ENCODE data around the gene OR10T2.

The OR10T2 gene

GRCh38 chr1:158357441-158357840 lies 41.8 kb downstream of the OR10T2 start:
- POLR2A ChIA-PET, result no interaction called here
- H3K27ac ChIP-seq (ENCODE audit: extremely low read depth, low read depth, low read length), result no peak overlapping the region
- TF ChIP-seq REST (tag by site-specific recombination; IDR thresholded peaks at IDR 0.05) (no peak), ZNF843 (tag by site-specific recombination; IDR thresholded peaks at IDR 0.05) (no peak), ZNF350 (tag by site-specific recombination; IDR thresholded peaks at IDR 0.05) (no peak)
- CTCF ChIA-PET, result no interaction called here
- H3K9me3 ChIP-seq (ENCODE audit: control insufficient read depth, insufficient read depth, low read depth, low read length), result no peaks in the 10 kb centered on the region
- H3K4me1 ChIP-seq (ENCODE audit: control insufficient read depth, insufficient read depth, low read length), result no peaks in the 10 kb centered on the region
- no peak overlapping the region for H3K4me3 ChIP-seq (ENCODE audit: low read depth, low read length)
- H3K36me3 ChIP-seq (ENCODE audit: control insufficient read depth in 2 of 2, insufficient read depth in 1 of 2, low read length in 2 of 2), result no peaks in the 10 kb centered on the region

GRCh38 chr1:158356616-158357015 lies 42.6 kb downstream of the OR10T2 start:
- Histone ChIP-seq H3K4me3 (ENCODE audit: low read depth, low read length) (no peak overlapping the region), H3K4me1 (ENCODE audit: control insufficient read depth, insufficient read depth, low read length) (no peaks in the 10 kb centered on the region), H3K36me3 (ENCODE audit: control insufficient read depth in 2 of 2, insufficient read depth in 1 of 2, low read length in 2 of 2) (no peaks in the 10 kb centered on the region), H3K9me3 (ENCODE audit: control insufficient read depth, insufficient read depth, low read depth, low read length) (no peaks in the 10 kb centered on the region), H3K27ac (ENCODE audit: extremely low read depth, low read depth, low read length) (no peak overlapping the region)
- TF ChIP-seq ZBTB48 (tag by site-specific recombination; IDR thresholded peaks at IDR 0.05) (no peak), ZNF747 (tag by site-specific recombination; IDR thresholded peaks at IDR 0.05) (no peak), ZNF843 (tag by site-specific recombination; IDR thresholded peaks at IDR 0.05) (no peak), ZNF426 (tag by site-specific recombination; IDR thresholded peaks at IDR 0.05) (no peak), ZNF596 (tag by site-specific recombination; IDR thresholded peaks at IDR 0.05) (no peak), MEIS1 (CRISPR knock-in tag; IDR thresholded peaks at IDR 0.05; ENCODE audit: borderline replicate concordance) (no peak), ZNF707 (tag by site-specific recombination; IDR thresholded peaks at IDR 0.05) (no peak)
- TF ChIP-seq, protein P1, sequence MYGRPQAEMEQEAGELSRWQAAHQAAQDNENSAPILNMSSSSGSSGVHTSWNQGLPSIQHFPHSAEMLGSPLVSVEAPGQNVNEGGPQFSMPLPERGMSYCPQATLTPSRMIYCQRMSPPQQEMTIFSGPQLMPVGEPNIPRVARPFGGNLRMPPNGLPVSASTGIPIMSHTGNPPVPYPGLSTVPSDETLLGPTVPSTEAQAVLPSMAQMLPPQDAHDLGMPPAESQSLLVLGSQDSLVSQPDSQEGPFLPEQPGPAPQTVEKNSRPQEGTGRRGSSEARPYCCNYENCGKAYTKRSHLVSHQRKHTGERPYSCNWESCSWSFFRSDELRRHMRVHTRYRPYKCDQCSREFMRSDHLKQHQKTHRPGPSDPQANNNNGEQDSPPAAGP (tag by site-specific recombination; IDR thresholded peaks at IDR 0.05), result no peak
- CTCF ChIA-PET, result no interaction called here
- POLR2A ChIA-PET, result no interaction called here

DNA sequence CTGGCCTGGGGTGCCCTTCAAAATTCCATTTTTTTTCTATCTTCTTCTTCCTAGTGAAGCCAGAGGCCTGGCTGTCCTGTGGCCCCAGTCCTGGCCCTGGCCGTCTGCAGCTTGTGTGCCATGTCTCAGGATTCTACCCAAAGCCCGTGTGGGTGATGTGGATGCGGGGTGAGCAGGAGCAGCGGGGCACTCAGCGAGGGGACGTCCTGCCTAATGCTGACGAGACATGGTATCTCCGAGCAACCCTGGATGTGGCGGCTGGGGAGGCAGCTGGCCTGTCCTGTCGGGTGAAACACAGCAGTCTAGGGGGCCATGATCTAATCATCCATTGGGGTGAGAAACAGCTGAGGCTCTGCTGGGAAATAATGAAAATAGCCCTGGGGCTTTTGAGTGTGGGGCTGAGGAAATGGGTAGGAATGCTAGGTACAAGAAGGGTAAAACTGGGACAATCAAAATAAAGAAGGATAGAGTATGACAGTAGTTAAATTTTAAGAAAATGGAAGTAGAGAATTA lies 43.4 kb downstream of the OR10T2 start:
- CTCF ChIA-PET, result no interaction called here
- TF ChIP-seq ZNF155 (tag by site-specific recombination; IDR thresholded peaks at IDR 0.05) (no peak), ZNF560 (tag by site-specific recombination; IDR thresholded peaks at IDR 0.05; ENCODE audit: borderline replicate concordance) (no peak), ZNF404 (tag by site-specific recombination; IDR thresholded peaks at IDR 0.05) (no peak), KLF9 (tag by site-specific recombination; IDR thresholded peaks at IDR 0.05; ENCODE audit: low read depth) (no peak), WT1 (tag by site-specific recombination; IDR thresholded peaks at IDR 0.05) (no peak), ZNF366 (tag by site-specific recombination; conservative IDR thresholded peaks at IDR 0.05) (no peak), MYNN (tag by site-specific recombination; IDR thresholded peaks at IDR 0.05; ENCODE audit: borderline replicate concordance) (no peak), ZEB2 (tag by site-specific recombination; IDR thresholded peaks at IDR 0.05) (no peak), ZNF423 (tag by site-specific recombination; IDR thresholded peaks at IDR 0.05) (no peak), ZNF473 (tag by site-specific recombination; IDR thresholded peaks at IDR 0.05) (no peak), ZNF571 (tag by site-specific recombination; IDR thresholded peaks at IDR 0.05) (no peak)
- TF ChIP-seq, protein P2, sequence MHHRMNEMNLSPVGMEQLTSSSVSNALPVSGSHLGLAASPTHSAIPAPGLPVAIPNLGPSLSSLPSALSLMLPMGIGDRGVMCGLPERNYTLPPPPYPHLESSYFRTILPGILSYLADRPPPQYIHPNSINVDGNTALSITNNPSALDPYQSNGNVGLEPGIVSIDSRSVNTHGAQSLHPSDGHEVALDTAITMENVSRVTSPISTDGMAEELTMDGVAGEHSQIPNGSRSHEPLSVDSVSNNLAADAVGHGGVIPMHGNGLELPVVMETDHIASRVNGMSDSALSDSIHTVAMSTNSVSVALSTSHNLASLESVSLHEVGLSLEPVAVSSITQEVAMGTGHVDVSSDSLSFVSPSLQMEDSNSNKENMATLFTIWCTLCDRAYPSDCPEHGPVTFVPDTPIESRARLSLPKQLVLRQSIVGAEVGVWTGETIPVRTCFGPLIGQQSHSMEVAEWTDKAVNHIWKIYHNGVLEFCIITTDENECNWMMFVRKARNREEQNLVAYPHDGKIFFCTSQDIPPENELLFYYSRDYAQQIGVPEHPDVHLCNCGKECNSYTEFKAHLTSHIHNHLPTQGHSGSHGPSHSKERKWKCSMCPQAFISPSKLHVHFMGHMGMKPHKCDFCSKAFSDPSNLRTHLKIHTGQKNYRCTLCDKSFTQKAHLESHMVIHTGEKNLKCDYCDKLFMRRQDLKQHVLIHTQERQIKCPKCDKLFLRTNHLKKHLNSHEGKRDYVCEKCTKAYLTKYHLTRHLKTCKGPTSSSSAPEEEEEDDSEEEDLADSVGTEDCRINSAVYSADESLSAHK (tag by site-specific recombination; IDR thresholded peaks at IDR 0.05), result no peak
- Histone ChIP-seq H3K4me1 (ENCODE audit: control insufficient read depth, insufficient read depth, low read length) (no peaks in the 10 kb centered on the region), H3K36me3 (ENCODE audit: control insufficient read depth in 2 of 2, insufficient read depth in 1 of 2, low read length in 2 of 2) (no peaks in the 10 kb centered on the region), H3K27ac (ENCODE audit: extremely low read depth, low read depth, low read length) (no peak overlapping the region), H3K4me3 (ENCODE audit: low read depth, low read length) (no peak overlapping the region), H3K9me3 (ENCODE audit: control insufficient read depth, insufficient read depth, low read depth, low read length) (no peaks in the 10 kb centered on the region)
- POLR2A ChIA-PET, result no interaction called here

Data from HEK293 (cell line).